Dedifferentiated amniotic fluid mesenchymal stem cell (primary cell): Measurements from ENCODE around the gene DMD.
A peak's percentile ranks its signal among the peaks of the same experiment; 100 is the strongest.
"Not testable (repeated sequence)": the region's sequence is repeated elsewhere in the genome, so short reads cannot be mapped to it uniquely, and the experiment has no call there.

Experiments used
- DNase-seq: peaks from one replicate; pipeline ENCODE4 v3.0.0-alpha.2; 2016; ENCODE audit errors: extremely low spot score

The DMD gene

DNA sequence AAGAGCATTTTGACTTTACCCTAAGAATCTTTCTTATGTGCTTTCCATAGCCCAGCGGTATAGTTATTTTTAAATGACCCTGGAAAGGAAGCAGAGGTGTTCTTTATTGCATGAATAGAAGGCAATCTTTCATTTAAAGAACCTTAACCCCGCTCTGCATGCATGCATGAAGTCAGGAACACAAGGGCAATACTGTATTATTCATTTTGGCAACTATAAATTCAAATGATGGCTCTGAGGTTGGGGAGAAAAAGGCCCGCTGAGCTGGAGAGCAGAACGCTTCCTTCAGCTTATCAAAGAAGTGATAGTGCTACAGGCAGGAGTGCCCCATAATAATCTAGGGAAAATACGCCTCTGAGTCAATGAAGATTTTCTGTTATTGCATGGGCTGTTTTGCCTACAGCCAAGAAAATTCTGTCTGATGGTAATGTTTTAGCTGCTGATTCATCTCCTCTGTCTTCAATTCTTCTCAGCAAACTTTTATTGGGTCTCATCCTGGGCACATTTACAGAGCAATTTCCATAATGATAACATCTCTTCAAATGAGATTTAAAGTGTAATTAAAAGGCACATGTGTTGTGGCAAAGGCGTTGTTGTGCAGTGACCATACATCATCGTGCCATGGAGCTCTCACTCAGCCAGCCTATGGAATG, 1687.3 kb downstream of the DMD start:
- DNase-seq, result no peak

- no peak for DNase-seq
These were observed 1688.6 kb downstream of the DMD start for GRCh38 chrX:31522760-31523159.

- DNase-seq, result no peak
These were observed 1689.4 kb downstream of the DMD start for GRCh38 chrX:31521941-31522340.

- DNase-seq, result no peak
These were observed 1694.8 kb downstream of the DMD start for GRCh38 chrX:31516527-31516926.

DNA sequence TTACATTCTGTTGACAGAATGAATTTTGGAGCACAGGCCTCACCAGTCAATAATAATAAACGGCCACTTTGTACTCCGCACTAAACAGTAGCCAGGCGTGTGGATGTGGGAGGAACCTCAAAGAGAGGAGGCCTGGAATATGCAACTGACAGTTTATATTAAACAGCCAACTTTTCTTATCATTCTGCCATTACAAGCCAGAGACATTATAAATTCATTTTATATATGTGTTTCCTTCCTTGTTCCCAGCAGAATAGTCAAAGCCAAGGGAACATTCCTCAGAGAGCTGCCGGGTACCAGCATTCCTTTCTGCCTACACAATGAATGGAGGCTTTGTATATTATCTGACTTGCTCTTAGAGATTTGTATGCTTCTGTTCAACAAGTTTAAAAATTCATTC, 1703.0 kb downstream of the DMD start:
- DNase-seq, result peak; percentile 41

GRCh38 chrX:31506928-31507327, 1704.4 kb downstream of the DMD start:
- DNase-seq, result no peak

DNA sequence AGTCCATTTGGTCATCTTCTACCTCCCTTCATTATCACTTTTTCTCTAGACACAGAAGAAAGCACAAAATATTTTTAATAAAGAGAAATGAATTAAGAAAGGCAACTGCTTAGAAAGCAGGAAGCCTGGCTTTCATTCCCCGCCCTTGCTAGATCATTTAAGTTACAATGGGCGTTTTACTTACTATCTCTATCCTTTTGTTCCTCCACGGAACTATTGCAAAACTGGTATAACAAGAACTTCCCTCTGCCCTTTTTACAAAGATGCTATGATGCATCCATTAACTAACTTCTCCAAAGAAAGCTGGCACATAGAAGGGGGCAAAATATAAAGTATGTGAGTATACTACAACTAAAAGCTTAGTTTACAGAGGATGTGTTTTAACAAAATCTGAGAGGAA, 1705.0 kb downstream of the DMD start:
- DNase-seq, result no peak

DNA sequence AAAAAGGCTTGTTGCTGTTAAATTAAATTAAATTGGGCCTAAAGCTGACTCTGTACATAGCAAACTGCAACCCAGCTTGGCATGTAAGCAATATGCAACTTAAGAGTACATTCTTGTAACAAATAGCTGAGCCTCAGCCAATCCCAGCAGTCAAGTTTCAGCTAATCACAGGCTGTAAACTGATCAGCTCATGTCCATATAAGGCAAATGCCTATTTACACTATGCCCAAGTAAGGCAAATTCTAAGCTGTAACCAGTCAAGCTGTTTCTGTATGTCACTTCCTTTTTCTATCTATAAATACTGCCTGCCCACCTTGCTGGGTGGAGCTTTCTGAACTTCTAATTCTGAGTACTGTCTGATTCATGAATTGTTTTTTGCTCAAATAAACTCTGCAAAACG, 1710.4 kb downstream of the DMD start:
- peak; percentile 19 for DNase-seq

- no peak for DNase-seq
These were observed 1712.2 kb downstream of the DMD start for GRCh38 chrX:31499109-31499508.

GRCh38 chrX:31497086-31497485, 1714.3 kb downstream of the DMD start:
- no peak for DNase-seq

- no peak for DNase-seq
These were observed 1723.4 kb downstream of the DMD start for GRCh38 chrX:31487951-31488350.

DNA sequence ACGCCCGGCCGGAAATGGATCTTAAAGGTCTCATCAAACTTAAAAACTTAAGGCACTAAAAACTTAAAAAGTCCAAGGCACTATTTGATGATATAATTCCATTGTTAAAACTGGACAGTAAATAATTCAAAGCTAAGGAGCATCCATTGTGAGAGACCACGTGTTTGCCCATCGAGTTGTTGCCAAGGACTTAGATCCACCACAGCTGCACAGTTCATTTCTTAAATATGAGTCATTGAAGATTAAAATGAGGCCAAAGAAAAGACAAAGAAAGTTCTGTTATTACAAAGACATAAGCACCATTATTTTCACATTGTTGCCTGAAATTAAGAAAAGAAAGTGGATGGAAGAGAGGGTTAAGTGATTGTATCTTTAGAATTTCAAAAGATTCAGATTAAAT, 1728.0 kb downstream of the DMD start:
- DNase-seq, result peak; percentile 37

GRCh38 chrX:31480696-31481095, 1730.7 kb downstream of the DMD start:
- DNase-seq, result no peak

DNA sequence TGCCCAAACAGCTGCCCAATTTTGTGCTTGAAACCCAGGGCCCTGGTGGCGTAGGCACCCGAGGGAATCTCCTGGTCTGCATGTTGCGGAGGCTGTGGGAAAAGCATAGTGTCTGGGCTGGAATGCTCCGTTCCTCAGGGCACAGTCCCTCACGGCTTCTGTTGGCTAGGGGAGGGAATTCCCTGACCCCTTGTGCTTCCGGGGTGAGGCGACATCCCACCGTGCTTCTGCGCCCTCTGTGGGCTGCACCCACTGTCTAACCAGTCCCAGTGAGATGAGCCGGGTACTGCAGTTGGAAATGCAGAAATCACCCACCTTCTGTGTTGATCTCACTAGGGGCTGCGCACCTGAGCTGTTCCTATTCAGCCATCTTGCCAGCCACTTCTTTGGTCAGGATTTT, 1740.1 kb downstream of the DMD start:
- DNase-seq, result no peak

DNA sequence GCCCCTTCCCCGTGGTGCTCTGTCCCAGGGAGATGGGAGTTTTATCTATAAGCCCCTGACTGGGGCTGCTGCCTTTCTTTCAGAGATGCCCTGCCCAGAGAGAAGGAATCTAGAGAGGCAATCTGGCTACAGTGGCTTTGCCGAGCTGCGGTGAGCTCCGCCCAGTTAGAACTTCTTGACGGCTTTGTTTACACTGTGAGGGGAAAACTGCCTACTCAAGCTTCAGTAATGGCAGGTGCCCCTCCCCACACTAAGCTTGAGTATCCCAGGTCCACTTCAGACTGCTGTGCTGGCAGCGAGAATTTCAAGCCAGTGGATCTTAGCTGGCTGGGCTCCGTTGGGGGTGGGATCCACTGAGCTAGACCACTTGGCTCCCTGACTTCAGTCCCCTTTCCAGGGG, 1740.6 kb downstream of the DMD start:
- DNase-seq, result not testable (repeated sequence)

DNA sequence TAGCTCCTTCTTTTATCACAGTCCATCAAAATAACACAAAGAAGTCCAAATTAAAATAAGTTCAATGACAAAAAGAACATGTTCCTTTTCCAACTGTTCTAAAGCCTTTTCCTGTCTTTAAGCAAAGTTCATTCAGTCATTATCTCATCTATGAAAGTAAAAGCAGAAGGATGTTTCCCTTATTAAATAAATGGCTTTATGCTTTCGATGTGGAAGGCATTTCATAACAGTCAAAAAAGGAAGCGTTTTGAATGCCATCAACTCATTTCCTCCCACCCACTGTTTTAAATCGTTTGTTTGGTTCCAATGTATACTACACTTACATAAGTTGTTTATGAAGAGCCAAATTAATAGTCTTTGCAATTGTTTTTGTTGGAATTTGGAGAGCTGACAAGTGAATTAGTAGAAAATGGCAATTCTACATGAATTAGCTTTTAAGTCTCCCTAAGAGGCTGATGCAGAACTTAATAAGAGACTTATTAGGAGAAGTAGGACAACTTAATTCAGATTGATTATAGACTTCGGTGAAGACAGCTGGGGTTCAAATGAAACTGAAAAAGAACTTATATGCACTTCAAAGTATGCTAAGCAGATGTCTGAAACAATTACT, 1746.9 kb downstream of the DMD start:
- DNase-seq, result no peak

DNA sequence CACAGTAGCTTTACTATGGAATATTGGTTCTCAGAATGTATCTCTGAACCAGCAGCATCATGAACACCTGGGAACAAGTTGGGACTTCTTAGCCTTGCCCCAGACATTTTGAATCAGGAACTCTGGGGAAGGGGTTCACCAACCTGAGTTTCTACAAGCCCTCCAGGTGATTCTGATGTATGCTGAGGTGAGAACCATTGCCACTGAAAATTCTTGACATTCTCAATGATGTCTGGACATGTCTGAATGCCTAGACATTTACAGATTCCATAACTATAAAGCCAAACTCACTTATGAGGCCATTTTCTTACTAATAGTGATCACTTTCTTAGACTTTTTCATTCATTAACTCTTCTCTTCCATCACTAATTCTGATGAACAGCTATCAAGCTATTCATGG, 1750.1 kb downstream of the DMD start:
- DNase-seq, result no peak

DNA sequence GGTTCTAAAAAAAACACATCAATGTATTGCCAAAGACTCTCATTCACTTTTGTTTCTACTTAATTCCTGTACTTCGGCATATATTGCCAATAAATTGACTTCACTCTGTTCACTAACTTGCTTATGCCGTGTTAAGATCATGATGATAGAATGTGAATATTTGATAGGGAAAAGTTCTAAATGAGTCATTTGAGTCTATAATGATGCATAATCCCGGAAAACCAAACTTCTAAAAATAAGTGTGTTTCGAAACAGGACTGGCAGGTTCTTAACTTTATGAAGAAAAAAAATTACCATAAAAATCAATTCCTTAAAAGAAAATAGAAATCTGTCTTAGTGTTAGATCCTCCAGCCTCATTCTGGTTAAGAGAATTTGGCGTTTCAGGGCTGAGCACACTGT, 1752.0 kb downstream of the DMD start:
- no peak for DNase-seq

- DNase-seq, result no peak
These were observed 1761.4 kb downstream of the DMD start for GRCh38 chrX:31449965-31450364.

DNA sequence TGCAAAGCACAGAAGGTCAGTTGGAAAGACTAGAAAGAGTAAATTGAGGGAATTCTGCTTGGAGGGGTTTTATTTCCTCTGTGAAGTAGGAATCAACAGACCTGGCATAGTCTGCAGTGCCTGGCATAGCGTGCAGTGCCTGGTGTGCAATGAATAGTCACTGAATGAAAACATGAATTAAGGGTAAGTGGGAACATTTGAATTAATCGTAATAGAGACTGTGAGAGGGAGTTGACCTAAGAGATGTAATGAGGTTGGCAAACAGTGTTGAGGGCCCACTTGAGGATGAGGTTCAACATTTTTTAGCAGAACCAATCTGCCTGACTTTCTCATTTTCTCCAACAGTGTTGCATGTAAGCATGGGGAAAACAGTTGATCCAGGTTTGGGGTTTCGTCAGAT, 1762.3 kb downstream of the DMD start:
- no peak for DNase-seq

- DNase-seq, result no peak
These were observed 1765.8 kb downstream of the DMD start for GRCh38 chrX:31445542-31445941.

GRCh38 chrX:31443654-31444053, 1767.7 kb downstream of the DMD start:
- no peak for DNase-seq

GRCh38 chrX:31440546-31440945, 1770.8 kb downstream of the DMD start:
- no peak for DNase-seq

GRCh38 chrX:31436424-31436823, 1774.9 kb downstream of the DMD start:
- no peak for DNase-seq
